HG02588 (cell line): Measurements from ENCODE around the gene KCTD17.

Experiments
- ATAC-seq: cut with Tn5 transposase; IDR thresholded peaks from one replicate; pipeline ENCODE4 v1.9.1; 2021; ENCODE audit warnings: mild to moderate bottlenecking, moderate library complexity; ENCODE audit not compliant: unreplicated experiment

The KCTD17 gene, protein sequence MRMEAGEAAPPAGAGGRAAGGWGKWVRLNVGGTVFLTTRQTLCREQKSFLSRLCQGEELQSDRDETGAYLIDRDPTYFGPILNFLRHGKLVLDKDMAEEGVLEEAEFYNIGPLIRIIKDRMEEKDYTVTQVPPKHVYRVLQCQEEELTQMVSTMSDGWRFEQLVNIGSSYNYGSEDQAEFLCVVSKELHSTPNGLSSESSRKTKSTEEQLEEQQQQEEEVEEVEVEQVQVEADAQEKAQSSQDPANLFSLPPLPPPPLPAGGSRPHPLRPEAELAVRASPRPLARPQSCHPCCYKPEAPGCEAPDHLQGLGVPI

DNA sequence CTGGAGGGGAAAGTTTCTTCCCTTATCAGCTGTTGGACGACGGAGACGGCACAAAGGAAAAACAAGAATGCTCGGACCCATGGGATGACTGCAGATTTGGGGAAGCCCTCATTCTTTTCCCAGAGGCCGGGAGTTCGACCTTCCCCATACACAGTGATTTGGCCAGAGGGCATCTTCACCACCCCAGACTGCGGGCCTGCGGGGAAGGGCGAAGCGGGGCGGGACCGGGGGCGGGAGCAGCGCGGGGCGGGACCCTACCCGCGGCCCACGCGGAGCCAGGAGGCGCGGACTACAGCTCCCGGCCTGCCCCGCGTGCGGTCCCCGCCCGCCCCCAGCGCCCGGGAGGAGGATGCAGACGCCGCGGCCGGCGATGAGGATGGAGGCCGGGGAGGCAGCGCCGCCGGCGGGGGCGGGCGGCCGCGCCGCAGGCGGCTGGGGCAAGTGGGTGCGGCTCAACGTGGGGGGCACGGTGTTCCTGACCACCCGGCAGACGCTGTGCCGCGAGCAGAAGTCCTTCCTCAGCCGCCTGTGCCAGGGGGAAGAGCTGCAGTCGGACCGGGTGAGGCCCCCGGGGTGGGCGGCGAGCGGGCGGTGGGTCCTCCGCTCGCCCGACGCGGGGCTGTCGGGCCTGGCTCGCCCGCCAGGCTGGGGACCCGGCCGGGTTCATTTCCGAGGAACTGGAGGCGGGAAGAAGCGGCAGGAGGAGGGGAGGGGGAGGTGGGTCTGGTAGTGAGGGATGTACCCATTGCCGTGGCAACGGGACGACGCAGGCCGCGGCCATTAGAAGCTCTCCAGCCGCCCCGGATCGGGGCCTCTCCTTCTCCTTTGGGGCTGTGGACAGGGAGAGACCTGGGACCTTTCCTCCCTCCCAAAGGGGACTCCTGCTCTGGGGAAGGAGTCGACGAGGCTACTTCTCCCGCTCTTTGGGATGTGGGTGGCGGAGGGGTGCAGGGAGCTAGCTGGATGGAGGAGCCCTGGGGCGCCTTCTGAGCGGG lies at the start of gene KCTD17:
TSS of gene KCTD17 (plus strand) at position 352 of the 995 bp plus-strand sequence. CDS start at position 371, 19 bp downstream.
- peak; percentile 71 for ATAC-seq

DNA sequence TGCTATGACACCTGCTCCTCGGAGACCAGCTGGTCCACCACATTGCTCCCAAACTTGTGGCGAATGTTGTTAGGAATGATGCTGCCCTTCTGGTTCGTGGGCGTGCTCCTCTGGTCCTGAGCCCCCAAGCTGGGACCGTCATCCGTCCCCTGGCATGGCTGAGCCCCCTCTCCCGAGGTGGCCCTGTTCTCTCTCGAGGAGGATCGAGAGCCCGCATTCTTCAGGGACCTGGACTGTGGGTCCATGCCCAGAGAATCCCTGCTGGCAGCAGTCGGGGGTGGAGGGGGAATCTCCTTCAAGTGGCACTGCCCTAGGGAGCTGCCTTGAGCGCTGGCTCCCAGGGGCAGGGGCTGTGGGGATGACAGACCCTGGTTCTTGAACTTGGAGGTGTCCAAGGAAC lies 49.7 kb upstream of the KCTD17 start:
- no peak for ATAC-seq

DNA sequence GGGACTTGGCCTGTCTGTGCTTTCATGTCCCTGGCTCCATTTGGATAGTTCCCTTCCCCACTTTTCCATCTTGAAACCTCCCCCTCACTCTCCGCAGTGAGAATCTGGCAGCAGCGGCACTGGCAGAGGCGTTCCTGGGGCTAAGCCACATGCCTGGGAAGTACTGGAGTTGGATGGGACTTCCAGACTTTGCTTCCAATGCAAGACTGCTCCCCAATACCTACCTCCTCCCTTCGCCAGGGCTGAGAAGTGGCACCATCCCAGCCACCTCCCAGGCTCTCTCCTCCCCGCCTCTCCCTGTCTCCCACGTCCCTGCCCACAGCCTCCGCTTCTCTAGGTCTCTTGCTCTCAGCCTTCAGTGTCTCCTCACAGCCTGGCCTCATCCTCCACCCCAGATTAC lies 48.9 kb upstream of the KCTD17 start:
- no peak for ATAC-seq

GRCh38 chr22:37007651-37008050 lies 43.9 kb upstream of the KCTD17 start:
- ATAC-seq = no peak

GRCh38 chr22:37008365-37008764 lies 43.2 kb upstream of the KCTD17 start:
- no peak for ATAC-seq

- ATAC-seq = no peak
Measured at GRCh38 chr22:37009490-37009889, 42.1 kb upstream of the KCTD17 start.

DNA sequence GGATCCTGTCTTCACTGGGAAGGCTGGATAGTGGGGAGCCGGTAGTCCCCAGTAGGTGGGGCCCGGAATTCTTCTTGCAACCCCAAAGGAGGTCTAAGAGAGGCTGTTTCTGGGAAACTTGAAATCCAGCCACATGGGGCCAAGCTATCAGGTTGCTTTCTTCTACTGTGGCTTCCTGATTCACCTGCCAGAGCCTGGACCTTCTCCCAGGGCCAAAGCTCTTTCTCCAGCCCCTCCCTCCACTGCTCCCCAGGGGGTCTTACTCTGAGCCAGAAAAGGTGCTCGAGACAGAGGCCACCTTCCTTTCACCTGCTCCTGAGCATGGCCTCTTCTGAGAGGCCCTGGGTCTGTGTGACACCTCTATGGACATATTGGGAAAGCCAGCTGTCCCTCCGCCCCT lies 41.4 kb upstream of the KCTD17 start:
- ATAC-seq = no peak

DNA sequence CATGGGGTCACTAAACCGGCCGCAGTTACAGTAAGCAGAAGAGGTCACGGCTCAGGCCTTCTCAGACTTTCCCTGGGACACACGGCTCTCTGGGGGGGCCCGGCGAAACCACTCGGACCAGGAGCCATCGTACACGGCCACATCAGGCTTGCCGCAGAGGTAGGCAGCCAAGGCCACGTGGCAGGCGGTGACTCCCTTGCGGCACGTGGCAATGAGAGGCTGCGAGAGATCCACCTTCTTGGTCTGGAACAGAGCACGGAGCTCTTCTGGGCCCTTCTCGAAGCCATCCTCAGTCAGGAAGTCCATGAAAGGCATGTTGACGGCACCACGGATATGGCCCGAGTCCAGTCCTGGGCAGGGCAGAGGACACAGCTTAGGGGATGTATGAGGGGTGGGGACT lies 40.6 kb upstream of the KCTD17 start:
- no peak for ATAC-seq

GRCh38 chr22:37011472-37011871 lies 40.1 kb upstream of the KCTD17 start:
- no peak for ATAC-seq

DNA sequence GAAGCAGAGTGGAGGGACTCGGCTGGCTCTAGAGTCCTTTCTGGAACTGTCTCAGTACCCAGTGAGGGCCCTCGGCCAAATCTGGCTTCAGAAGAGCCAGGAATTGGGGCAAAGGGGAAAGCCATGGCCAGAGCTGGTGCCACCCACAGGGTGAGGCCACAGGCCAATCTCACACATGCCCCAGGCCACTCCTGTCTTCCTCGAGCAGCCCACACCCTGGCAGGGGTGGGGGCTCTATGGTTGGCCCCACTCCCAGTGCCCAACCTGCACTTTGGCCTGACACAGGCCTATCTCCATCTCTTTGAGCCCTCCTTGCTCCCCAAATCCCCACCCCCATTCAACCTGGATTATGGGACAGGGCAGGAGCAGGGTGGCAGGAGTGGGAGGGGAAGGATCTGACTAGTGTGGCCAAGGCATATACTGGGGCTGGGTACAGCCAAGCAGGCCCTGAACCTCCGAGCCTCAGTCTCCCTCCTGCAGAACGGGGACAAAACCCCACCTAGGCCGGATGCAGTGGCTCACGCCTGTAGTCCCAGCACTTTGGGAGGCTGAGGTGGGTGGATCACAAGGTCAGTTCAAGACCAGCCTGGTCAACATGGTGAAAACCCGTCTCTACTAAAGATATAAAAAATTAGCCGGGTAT lies 39.2 kb upstream of the KCTD17 start:
- ATAC-seq = no peak

GRCh38 chr22:37012956-37013355 lies 38.6 kb upstream of the KCTD17 start:
- no peak for ATAC-seq

DNA sequence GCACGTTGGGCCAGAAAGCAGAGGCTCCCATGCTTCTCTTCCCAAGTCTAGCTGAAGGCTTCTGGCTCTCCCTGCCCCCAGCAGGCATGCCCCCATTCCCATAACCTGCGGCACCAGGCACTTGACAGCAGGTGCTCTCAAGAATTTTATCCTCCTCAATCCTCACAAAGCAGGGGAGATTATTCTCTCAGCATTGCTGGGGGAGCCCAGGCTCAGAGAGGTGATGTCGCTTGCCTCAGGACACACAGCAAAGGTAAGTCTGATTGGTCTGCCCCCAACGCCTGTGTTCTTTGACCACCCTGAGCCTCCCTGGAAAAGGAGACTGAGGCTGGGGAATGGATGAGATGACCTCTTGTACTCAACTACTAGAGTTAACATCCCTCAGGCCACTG lies 37.1 kb upstream of the KCTD17 start:
- no peak for ATAC-seq

GRCh38 chr22:37014835-37015586 lies 36.5 kb upstream of the KCTD17 start:
- no peak for ATAC-seq

GRCh38 chr22:37015587-37015878 lies 36.0 kb upstream of the KCTD17 start:
- ATAC-seq = no peak

- ATAC-seq = no peak
Measured at GRCh38 chr22:37016134-37016910, 35.2 kb upstream of the KCTD17 start.

DNA sequence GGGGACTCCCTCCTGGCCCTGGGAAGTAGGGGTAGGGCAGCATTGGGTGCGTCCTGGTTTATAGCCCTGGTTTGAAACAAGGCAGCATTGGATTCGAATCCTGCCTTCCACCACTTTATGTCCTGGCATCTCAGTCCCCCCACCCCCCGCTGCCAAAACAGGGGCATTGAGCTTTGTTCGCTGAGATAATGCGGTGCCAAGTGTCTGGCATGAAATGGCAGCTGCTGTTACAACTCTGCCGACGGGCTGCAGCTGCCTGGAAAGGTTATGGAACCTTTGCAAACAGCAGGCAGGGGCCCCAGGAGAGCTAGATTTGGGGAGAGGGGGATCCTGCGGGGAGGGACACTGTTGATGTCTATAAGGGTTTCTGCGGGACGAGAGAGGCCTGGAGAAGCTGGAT lies 34.2 kb upstream of the KCTD17 start:
- ATAC-seq = no peak

DNA sequence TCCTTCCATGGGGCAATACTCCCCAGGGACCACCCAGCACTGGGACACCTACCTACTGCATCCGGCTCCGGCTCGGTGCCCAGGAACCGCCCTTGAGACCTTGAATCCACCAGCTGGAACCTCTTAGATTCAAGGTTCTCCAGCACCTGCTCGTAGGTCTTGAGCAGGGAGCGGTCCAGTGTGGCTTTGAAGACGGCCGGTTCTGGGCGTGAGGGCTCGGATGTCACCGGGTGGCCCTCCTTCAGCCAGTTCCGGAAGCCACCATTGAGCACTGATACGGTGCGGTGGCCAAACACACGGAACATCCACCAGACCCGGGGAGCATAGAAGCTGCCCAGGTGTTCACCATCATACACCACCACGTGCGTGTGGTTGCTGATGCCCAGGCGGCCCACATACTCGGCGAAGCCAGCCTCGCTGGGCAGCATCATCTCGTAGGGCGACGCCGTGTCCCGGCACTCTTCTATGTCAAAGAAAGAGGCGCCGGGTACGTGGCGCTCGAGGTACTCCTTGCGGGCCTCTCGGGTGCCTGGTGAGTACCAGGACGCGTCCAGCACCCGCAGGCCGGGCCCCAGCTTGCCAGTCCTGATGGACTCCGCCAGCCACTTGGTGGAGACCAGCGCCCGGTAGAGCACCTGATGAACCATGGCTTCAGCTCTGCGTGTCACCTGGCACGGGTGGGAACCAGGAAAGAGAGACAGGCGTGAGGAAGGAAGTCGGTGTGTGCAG lies 33.3 kb upstream of the KCTD17 start:
- no peak for ATAC-seq

- ATAC-seq = peak; percentile 19
Measured at GRCh38 chr22:37018815-37019308, 32.7 kb upstream of the KCTD17 start.
